AG10803 (cell line): Measurements from ENCODE around the gene NECAB3.
A peak's percentile ranks its signal among the peaks of the same experiment; 100 is the strongest.

Source experiments
- DNase-seq: peaks from one replicate; pipeline ENCODE4 v3.0.0; 2010; ENCODE audit warnings: low read depth
- H3K4me3 ChIP-seq: 2 replicates; pipeline ENCODE4 v1.5.1; 2011; ENCODE audit warnings: mild to moderate bottlenecking, low read length, control low read depth
- TF ChIP-seq, protein P1 (sequence below): conservative IDR thresholded peaks from 2 replicates; pipeline ENCODE4 v1.5.1; 2011; ENCODE audit warnings: mild to moderate bottlenecking, low read length, control low read depth, inconsistent platforms

The NECAB3 gene

DNA sequence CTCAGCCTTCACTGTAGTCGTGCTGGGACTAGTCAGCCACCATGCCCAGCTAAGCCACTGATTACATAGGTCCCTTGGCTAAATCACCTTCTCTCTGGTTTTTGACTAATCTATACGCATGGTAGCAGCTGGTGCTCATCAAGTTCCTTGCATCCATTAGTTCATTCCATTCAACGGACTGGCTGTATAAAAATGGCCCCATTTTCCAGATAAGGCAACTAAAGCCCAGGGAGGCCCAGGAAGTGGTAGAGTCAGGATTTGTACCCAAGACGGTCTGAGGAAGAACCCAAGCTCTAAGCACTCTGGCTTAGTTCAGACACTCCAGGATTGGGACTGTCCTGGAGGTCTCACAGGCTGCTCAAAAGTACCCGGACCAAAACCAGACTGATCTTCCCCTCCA lies 7.1 kb upstream of the NECAB3 start:
- DNase-seq: no peak
- no peak overlapping the region for H3K4me3 ChIP-seq
- TF ChIP-seq, protein P1, sequence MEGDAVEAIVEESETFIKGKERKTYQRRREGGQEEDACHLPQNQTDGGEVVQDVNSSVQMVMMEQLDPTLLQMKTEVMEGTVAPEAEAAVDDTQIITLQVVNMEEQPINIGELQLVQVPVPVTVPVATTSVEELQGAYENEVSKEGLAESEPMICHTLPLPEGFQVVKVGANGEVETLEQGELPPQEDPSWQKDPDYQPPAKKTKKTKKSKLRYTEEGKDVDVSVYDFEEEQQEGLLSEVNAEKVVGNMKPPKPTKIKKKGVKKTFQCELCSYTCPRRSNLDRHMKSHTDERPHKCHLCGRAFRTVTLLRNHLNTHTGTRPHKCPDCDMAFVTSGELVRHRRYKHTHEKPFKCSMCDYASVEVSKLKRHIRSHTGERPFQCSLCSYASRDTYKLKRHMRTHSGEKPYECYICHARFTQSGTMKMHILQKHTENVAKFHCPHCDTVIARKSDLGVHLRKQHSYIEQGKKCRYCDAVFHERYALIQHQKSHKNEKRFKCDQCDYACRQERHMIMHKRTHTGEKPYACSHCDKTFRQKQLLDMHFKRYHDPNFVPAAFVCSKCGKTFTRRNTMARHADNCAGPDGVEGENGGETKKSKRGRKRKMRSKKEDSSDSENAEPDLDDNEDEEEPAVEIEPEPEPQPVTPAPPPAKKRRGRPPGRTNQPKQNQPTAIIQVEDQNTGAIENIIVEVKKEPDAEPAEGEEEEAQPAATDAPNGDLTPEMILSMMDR: no peak

DNA sequence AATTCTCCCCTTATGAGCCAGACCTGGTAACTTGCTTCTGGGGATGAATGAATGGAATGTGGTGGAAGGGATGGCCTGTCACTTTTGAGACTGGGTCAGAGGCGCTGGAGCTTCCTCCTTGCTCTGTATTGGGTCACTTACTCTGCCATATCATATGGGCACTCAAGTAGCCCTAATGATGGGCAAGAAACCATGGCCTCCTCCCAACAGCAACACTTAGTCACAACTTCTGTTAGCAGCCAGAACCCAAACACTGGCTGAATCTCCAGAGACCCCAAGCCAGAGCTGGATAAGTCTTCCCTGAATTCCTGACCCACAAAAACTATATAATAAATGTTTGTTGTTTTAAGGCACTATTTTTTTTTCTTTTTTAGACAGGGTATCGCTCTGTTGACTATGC lies 6.5 kb upstream of the NECAB3 start:
- TF ChIP-seq, protein P1: no peak
- DNase-seq: peak; percentile 37
- H3K4me3 ChIP-seq: no peak overlapping the region

- DNase-seq: no peak
- TF ChIP-seq, protein P1: no peak
- H3K4me3 ChIP-seq: no peak overlapping the region
Observed at GRCh38 chr20:33679758-33680485, 5.7 kb upstream of the NECAB3 start.

DNA sequence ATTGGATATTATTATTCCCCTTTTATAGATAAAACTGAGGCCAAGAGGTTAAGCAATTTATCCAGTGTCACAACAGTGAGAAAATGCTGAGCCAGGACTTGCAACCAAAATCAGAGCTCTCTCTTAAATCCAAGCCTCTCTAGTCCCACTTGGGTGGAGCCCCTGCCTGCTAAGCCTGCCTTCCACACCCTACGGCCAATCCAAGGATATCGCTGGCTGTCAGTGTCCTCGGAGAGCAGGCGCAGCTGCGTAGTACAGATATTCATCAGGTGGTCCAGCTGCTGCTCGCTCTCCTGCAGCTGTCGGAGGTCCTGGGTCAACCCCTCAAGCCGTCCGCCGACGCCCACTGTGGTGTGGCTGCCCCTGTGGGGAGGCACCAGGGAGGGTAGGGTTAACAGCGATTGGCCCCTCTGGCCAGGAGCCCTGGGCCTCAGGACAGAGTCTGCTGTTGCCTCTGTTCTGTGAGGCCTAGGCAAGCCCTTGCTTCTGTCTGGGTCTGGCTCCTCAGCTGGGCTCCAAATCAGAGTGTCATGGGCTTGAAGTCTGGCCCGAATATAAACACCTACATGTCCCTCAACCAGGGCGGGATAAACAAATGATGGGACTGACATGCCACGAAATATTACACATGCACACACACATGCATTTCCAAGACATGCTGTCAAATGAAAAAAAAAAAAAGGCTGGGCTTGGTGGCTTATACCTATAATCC lies 3.9 kb upstream of the NECAB3 start:
- no peak for DNase-seq
- TF ChIP-seq, protein P1: no peak

DNA sequence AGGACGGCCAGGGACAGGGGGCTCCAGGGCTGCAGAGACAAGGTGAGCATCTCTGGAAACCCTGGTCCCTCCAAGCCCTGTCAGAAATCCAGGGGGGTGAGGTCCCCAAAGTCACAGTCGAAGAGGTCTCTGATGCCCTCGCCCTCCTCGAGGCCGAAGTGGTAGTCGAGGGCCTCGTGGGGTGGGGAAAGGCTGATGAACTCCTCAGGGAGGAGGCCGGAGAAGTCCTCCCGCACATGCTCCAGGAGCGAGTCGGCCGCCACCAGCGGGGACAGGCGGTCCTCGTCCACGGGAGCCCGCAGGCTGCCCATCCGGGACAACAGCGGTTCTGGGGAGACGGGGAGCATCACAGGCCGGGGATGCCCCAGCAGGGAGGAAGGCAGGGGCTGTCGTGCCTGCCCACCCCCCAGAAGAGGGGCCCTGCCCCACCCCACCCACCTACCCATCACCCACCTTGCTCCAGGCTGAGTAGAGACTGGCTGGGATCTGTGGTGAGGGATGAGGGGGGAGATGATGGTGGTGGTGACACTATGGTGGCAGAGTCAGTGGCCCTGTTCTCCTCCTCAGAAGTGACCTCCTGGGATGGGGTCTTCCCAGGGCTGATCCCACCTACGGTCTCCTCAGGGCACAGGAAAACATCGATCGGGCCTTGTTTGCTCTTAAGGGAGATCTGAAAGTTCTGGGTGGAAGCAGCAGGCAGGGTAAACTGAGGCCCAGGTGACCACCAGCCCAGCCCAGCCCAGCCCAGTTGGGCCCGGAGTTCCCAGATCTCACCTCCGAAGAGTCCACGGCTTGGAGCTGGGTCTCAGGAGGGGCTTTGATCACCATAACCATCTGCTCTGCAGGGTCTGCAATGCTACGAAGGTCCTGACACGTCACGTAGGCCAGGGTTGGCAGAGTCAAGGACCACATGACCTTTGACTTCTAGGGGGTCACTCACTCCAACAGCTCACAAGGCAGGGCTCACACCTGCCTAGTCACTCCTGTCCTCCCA lies 2.7 kb upstream of the NECAB3 start:
- no peak overlapping the region for H3K4me3 ChIP-seq
- DNase-seq: no peak
- TF ChIP-seq, protein P1: no peak

More for the DNA sequence above, 3.9 kb upstream of the NECAB3 start:
- no peak overlapping the region for H3K4me3 ChIP-seq

GRCh38 chr20:33676121-33676520 lies 1.9 kb upstream of the NECAB3 start:
- no peak overlapping the region for H3K4me3 ChIP-seq
- TF ChIP-seq, protein P1: no peak
- no peak for DNase-seq
